ENCODE results near the gene NT5C3A.
"Not testable (repeated sequence)": the region's sequence is repeated elsewhere in the genome, so short reads cannot be mapped to it uniquely, and the experiment has no call there.

Gene NT5C3A

GRCh38 chr7:33040803-33041516 lies 21.6 kb downstream of the NT5C3A start:
- peak; percentile 56 for DNase-seq

- no peak for DNase-seq
These were observed 22.7 kb downstream of the NT5C3A start for GRCh38 chr7:33039903-33040292.

GRCh38 chr7:33039257-33039902 lies 23.2 kb downstream of the NT5C3A start:
- no peak for DNase-seq

- no peak for DNase-seq
These were observed 23.9 kb downstream of the NT5C3A start for GRCh38 chr7:33038639-33039038.

GRCh38 chr7:33035776-33036175 lies 26.8 kb downstream of the NT5C3A start:
- no peak for DNase-seq

GRCh38 chr7:33024189-33024757 lies 38.3 kb downstream of the NT5C3A start:
- no peak for DNase-seq

GRCh38 chr7:33012364-33012763 lies 50.2 kb downstream of the NT5C3A start:
- no peak for DNase-seq

GRCh38 chr7:33009734-33010133 lies 52.8 kb downstream of the NT5C3A start:
- no peak for DNase-seq

- not testable (repeated sequence) for DNase-seq
These were observed 56.9 kb downstream of the NT5C3A start for GRCh38 chr7:33005690-33006089.

- not testable (repeated sequence) for DNase-seq
These were observed 57.4 kb downstream of the NT5C3A start for GRCh38 chr7:33005193-33005592.

- DNase-seq = not testable (repeated sequence)
These were observed 58.4 kb downstream of the NT5C3A start for GRCh38 chr7:33004104-33004616.

GRCh38 chr7:33003111-33003510 lies 59.5 kb downstream of the NT5C3A start:
- DNase-seq = not testable (repeated sequence)

- not testable (repeated sequence) for DNase-seq
These were observed 63.2 kb downstream of the NT5C3A start for GRCh38 chr7:32999380-32999779.

- not testable (repeated sequence) for DNase-seq
These were observed 64.0 kb downstream of the NT5C3A start for GRCh38 chr7:32998361-32999171.

GRCh38 chr7:32997956-32998355 lies 64.6 kb downstream of the NT5C3A start:
- DNase-seq = not testable (repeated sequence)

- DNase-seq = not testable (repeated sequence)
These were observed 69.8 kb downstream of the NT5C3A start for GRCh38 chr7:32992750-32993149.

- DNase-seq = not testable (repeated sequence)
These were observed 70.4 kb downstream of the NT5C3A start for GRCh38 chr7:32991975-32992700.

GRCh38 chr7:32991068-32991585 lies 71.4 kb downstream of the NT5C3A start:
- DNase-seq = not testable (repeated sequence)

GRCh38 chr7:32988148-32988547 lies 74.4 kb downstream of the NT5C3A start:
- not testable (repeated sequence) for DNase-seq

- not testable (repeated sequence) for DNase-seq
These were observed 82.7 kb downstream of the NT5C3A start for GRCh38 chr7:32979902-32980301.

GRCh38 chr7:32979246-32979645 lies 83.3 kb downstream of the NT5C3A start:
- not testable (repeated sequence) for DNase-seq

GRCh38 chr7:32977159-32977558 lies 85.4 kb downstream of the NT5C3A start:
- not testable (repeated sequence) for DNase-seq
